ENCODE measurements around the gene NACC1.

The NACC1 gene

DNA sequence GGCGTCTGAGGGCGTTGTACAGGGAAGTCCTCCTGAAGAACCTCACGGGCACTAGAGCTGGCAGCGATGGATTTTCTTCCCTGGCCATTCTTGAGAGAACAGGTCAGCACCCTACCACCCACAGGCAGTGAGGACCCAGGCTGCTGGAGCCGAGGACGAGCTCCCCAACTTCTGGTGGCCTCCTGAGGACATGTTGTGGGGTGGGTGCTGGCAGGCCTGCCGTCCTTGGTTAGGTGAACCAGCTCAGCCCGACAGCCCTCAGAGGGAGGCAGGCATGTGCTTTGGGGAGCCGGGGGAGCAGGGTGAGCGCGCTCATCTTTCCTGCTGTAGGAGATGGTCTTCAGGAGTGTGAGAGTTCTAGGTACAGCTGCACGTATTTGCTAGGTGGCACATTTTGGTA is 30.8 kb upstream of the NACC1 start:
- no peaks in the 10 kb centered on the region for H3K36me3 ChIP-seq (replicated peaks; ENCODE audit: insufficient read depth, low read length)
- no peaks in the 10 kb centered on the region for H4K20me1 ChIP-seq (ENCODE audit: insufficient read depth, low read length)
- no peaks in the 10 kb centered on the region for H3F3A ChIP-seq (ENCODE audit: insufficient read depth, low read length)
- H2AFZ ChIP-seq (ENCODE audit: low read length), result no peak overlapping the region
- no peaks in the 10 kb centered on the region for H3K9me2 ChIP-seq (replicated peaks; ENCODE audit: insufficient read depth, low read length)
- H3K27me3 ChIP-seq (replicated peaks; ENCODE audit: insufficient read depth, low read length), result no peaks in the 10 kb centered on the region; the same call in 1 of the 2 replicates
- peaks cover 7% of the 10 kb centered on the region for H3K4me1 ChIP-seq (ENCODE audit: low read length)
- H3K79me2 ChIP-seq (ENCODE audit: low read length), result no peaks in the 10 kb centered on the region
- TF ChIP-seq EZH2phosphoT487 (IDR thresholded peaks at IDR 0.05; ENCODE audit: low read length) (no peak), EZH2 (optimal IDR thresholded peaks at IDR 0.05; ENCODE audit: low read depth, low read length) (no peak)
- TF ChIP-seq, protein P1, sequence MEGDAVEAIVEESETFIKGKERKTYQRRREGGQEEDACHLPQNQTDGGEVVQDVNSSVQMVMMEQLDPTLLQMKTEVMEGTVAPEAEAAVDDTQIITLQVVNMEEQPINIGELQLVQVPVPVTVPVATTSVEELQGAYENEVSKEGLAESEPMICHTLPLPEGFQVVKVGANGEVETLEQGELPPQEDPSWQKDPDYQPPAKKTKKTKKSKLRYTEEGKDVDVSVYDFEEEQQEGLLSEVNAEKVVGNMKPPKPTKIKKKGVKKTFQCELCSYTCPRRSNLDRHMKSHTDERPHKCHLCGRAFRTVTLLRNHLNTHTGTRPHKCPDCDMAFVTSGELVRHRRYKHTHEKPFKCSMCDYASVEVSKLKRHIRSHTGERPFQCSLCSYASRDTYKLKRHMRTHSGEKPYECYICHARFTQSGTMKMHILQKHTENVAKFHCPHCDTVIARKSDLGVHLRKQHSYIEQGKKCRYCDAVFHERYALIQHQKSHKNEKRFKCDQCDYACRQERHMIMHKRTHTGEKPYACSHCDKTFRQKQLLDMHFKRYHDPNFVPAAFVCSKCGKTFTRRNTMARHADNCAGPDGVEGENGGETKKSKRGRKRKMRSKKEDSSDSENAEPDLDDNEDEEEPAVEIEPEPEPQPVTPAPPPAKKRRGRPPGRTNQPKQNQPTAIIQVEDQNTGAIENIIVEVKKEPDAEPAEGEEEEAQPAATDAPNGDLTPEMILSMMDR (IDR thresholded peaks at IDR 0.05; ENCODE audit: low read length), result no peak
- H3K9ac ChIP-seq (ENCODE audit: low read length), result no peak overlapping the region
- H3K4me3 ChIP-seq (ENCODE audit: low read length), result no peak overlapping the region
- no peak overlapping the region for H3K27ac ChIP-seq (ENCODE audit: low read length)
- H3K4me2 ChIP-seq (ENCODE audit: low read depth, low read length), result no peak overlapping the region
- no peaks in the 10 kb centered on the region for H3K9me3 ChIP-seq (replicated peaks; ENCODE audit: insufficient read depth, low read length)
- no peak for DNase-seq

- Histone ChIP-seq H3K9me3 (replicated peaks; ENCODE audit: insufficient read depth, low read length) (no peaks in the 10 kb centered on the region), H3K79me2 (ENCODE audit: low read length) (no peaks in the 10 kb centered on the region), H3K9ac (ENCODE audit: low read length) (no peak overlapping the region), H3K4me2 (ENCODE audit: low read depth, low read length) (no peak overlapping the region), H3K36me3 (replicated peaks; ENCODE audit: insufficient read depth, low read length) (no peaks in the 10 kb centered on the region), H4K20me1 (ENCODE audit: insufficient read depth, low read length) (no peaks in the 10 kb centered on the region), H3K27me3 (replicated peaks; ENCODE audit: insufficient read depth, low read length) (no peaks in the 10 kb centered on the region; the same call in 1 of the 2 replicates), H3K27ac (ENCODE audit: low read length) (no peak overlapping the region), H3K4me3 (ENCODE audit: low read length) (no peak overlapping the region), H3K4me1 (ENCODE audit: low read length) (peaks cover 7% of the 10 kb centered on the region), H2AFZ (ENCODE audit: low read length) (no peak overlapping the region), H3K9me2 (replicated peaks; ENCODE audit: insufficient read depth, low read length) (no peaks in the 10 kb centered on the region), H3F3A (ENCODE audit: insufficient read depth, low read length) (no peaks in the 10 kb centered on the region)
- no peak for DNase-seq
- TF ChIP-seq, protein P1 (IDR thresholded peaks at IDR 0.05; ENCODE audit: low read length), result no peak
- TF ChIP-seq EZH2 (optimal IDR thresholded peaks at IDR 0.05; ENCODE audit: low read depth, low read length), result no peak
These were observed 30.1 kb upstream of the NACC1 start for GRCh38 chr19:13087795-13088537.

DNA sequence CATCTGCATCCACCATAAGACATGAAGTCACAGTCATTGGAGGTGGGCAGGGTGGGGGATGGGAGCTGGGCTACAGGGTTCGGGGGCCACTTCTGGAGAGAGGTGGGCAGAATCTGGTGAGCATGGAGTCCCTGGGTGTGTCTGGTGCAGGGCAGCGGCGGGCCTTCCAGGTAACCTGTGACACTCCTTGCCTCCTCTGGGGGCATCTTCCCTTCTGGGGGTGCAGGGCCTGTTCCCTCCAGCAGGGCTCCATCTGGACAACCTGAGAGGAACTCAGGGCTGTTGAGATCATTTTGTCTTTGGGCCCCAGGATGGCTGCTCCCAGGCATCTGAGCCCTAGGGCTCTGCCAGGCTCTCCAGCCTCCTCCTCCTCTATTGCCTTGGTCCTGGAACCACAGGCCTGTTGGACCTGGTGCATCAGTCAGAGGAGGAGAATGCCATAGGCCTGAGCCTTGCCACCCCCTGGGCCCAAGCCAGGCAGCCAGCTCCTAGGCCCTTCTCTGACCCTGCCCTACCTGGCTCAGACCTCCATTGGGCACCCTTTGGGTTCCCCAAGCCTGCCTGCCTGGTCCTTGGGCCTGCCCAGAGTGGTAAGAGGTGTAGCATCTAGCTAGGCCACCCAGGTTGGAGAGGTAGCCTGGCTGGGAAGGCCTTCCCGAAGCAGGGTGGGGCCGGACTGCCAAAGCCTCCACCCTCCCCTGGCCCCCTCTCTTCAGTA is 28.8 kb upstream of the NACC1 start:
- Histone ChIP-seq H3K9ac (ENCODE audit: low read length) (no peak overlapping the region), H3K4me2 (ENCODE audit: low read depth, low read length) (no peak overlapping the region), H3K4me3 (ENCODE audit: low read length) (no peak overlapping the region), H3K79me2 (ENCODE audit: low read length) (no peaks in the 10 kb centered on the region), H3K27ac (ENCODE audit: low read length) (no peak overlapping the region), H4K20me1 (ENCODE audit: insufficient read depth, low read length) (no peaks in the 10 kb centered on the region), H2AFZ (ENCODE audit: low read length) (no peak overlapping the region), H3K36me3 (replicated peaks; ENCODE audit: insufficient read depth, low read length) (no peaks in the 10 kb centered on the region), H3K9me2 (replicated peaks; ENCODE audit: insufficient read depth, low read length) (no peaks in the 10 kb centered on the region), H3K9me3 (replicated peaks; ENCODE audit: insufficient read depth, low read length) (no peaks in the 10 kb centered on the region), H3K27me3 (replicated peaks; ENCODE audit: insufficient read depth, low read length) (peaks cover 4% of the 10 kb centered on the region), H3F3A (ENCODE audit: insufficient read depth, low read length) (no peaks in the 10 kb centered on the region), H3K4me1 (ENCODE audit: low read length) (peaks cover 7% of the 10 kb centered on the region)
- peak; percentile 24 for DNase-seq
- TF ChIP-seq, protein P1 (IDR thresholded peaks at IDR 0.05; ENCODE audit: low read length), result peak; percentile 55
- TF ChIP-seq EZH2phosphoT487 (IDR thresholded peaks at IDR 0.05; ENCODE audit: low read length), result no peak

Data from MM.1S (cell line).